ENCODE measurements around the gene DAB2.
A peak's percentile ranks its signal among the peaks of the same experiment; 100 is the strongest.

The DAB2 gene

DNA sequence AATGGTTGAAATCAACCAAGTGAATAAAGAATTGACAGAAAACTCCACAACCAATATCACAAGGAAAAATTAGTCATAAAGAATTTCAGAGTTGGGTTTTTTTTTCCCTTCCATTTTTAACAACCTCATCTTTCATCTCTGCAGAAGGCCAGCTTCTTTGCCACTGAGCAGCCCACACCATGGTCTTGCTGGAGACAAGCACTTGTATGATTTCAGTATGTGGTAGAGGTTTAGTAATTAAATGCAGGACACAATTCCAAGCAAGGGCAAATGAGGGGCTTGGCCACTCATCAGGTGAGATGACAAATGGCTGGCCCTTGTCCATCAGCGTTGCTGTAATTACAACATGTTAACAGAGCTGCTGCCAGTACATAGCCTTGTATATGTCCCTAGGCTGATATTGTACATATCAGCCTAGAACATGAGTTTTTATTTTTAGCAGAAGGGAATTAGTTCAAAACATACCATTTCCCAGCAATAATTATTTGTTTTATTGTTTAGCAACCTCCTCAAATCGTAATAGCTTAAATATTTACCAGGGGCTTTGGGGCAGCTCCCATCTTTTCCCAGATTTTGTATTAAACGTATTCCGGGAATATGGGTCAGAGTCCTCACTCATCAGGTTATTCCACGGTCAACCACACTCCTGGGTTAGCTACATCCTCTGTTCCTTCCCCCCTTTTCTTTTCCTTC, 55.5 kb downstream of the DAB2 start:
- H3K27me3 ChIP-seq (ENCODE audit: insufficient read depth, low read length), result no peaks in the 10 kb centered on the region
- no peaks in the 10 kb centered on the region for H4K20me1 ChIP-seq (ENCODE audit: insufficient read depth, low read length)
- peaks cover 67% of the 10 kb centered on the region for H3K4me1 ChIP-seq (ENCODE audit: insufficient read depth, low read length, severe bottlenecking)
- peak overlapping the region; percentile 67 for H3K9ac ChIP-seq (ENCODE audit: low read length)
- no peak overlapping the region for H2AFZ ChIP-seq (ENCODE audit: low read length)
- no peaks in the 10 kb centered on the region for H3K36me3 ChIP-seq (ENCODE audit: insufficient read depth, low read length)
- H3K79me2 ChIP-seq (ENCODE audit: insufficient read depth, low read length), result no peaks in the 10 kb centered on the region
- H3K9me3 ChIP-seq (ENCODE audit: low read length), result no peaks in the 10 kb centered on the region
- H3K27ac ChIP-seq (ENCODE audit: low read depth, low read length, poor library complexity, severe bottlenecking), result peak overlapping the region; percentile 93
- no peak for TF ChIP-seq EZH2 (IDR thresholded peaks at IDR 0.05; ENCODE audit: borderline replicate concordance, low read length)
- TF ChIP-seq, protein P1, sequence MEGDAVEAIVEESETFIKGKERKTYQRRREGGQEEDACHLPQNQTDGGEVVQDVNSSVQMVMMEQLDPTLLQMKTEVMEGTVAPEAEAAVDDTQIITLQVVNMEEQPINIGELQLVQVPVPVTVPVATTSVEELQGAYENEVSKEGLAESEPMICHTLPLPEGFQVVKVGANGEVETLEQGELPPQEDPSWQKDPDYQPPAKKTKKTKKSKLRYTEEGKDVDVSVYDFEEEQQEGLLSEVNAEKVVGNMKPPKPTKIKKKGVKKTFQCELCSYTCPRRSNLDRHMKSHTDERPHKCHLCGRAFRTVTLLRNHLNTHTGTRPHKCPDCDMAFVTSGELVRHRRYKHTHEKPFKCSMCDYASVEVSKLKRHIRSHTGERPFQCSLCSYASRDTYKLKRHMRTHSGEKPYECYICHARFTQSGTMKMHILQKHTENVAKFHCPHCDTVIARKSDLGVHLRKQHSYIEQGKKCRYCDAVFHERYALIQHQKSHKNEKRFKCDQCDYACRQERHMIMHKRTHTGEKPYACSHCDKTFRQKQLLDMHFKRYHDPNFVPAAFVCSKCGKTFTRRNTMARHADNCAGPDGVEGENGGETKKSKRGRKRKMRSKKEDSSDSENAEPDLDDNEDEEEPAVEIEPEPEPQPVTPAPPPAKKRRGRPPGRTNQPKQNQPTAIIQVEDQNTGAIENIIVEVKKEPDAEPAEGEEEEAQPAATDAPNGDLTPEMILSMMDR (IDR thresholded peaks at IDR 0.05; ENCODE audit: low read length), result no peak
- peak overlapping the region; percentile 16 for H3K4me3 ChIP-seq (ENCODE audit: low read depth, low read length, poor library complexity, severe bottlenecking)
- peak overlapping the region; percentile 57 for H3K4me2 ChIP-seq (ENCODE audit: low read length)
- no peaks in the 10 kb centered on the region for H3K9me2 ChIP-seq (ENCODE audit: low read depth, low read length)
- no peaks in the 10 kb centered on the region for H3F3A ChIP-seq (ENCODE audit: insufficient read depth, low read length)

DNA sequence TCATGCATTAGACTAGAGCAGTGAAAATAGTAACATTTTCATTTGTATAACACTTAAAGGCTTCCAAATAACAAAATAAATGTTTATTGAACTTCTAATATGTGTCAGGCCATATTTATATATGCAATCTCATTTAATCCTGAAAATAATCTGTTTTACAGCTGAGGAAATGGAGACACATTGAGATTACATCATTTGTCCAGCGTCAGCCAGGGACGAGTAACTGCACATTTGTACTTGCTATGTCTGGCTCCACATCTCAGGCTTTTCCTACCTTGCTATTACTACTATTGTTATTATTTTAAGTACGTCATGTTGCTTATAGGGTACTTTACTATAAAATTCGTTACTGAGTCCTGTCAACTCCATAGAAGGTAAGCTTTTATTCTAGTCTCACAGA, 56.7 kb downstream of the DAB2 start:
- no peaks in the 10 kb centered on the region for H3K9me2 ChIP-seq (ENCODE audit: low read depth, low read length)
- no peak overlapping the region for H2AFZ ChIP-seq (ENCODE audit: low read length)
- H4K20me1 ChIP-seq (ENCODE audit: insufficient read depth, low read length), result no peaks in the 10 kb centered on the region
- H3K79me2 ChIP-seq (ENCODE audit: insufficient read depth, low read length), result no peaks in the 10 kb centered on the region
- peak overlapping the region; percentile 93 for H3K27ac ChIP-seq (ENCODE audit: low read depth, low read length, poor library complexity, severe bottlenecking)
- no peaks in the 10 kb centered on the region for H3K27me3 ChIP-seq (ENCODE audit: insufficient read depth, low read length)
- peaks cover 74% of the 10 kb centered on the region for H3K4me1 ChIP-seq (ENCODE audit: insufficient read depth, low read length, severe bottlenecking)
- peak overlapping the region; percentile 49 for H3K9ac ChIP-seq (ENCODE audit: low read length)
- H3K4me3 ChIP-seq (ENCODE audit: low read depth, low read length, poor library complexity, severe bottlenecking), result no peak overlapping the region
- TF ChIP-seq EZH2 (IDR thresholded peaks at IDR 0.05; ENCODE audit: borderline replicate concordance, low read length), result no peak
- TF ChIP-seq, protein P1 (IDR thresholded peaks at IDR 0.05; ENCODE audit: low read length), result no peak
- H3K9me3 ChIP-seq (ENCODE audit: low read length), result no peaks in the 10 kb centered on the region
- H3K36me3 ChIP-seq (ENCODE audit: insufficient read depth, low read length), result no peaks in the 10 kb centered on the region
- H3F3A ChIP-seq (ENCODE audit: insufficient read depth, low read length), result no peaks in the 10 kb centered on the region
- peak overlapping the region; percentile 43 for H3K4me2 ChIP-seq (ENCODE audit: low read length)

GRCh38 chr5:39367711-39368110, 57.1 kb downstream of the DAB2 start:
- H3K4me2 ChIP-seq (ENCODE audit: low read length), result peak overlapping the region; percentile 43
- no peak for TF ChIP-seq EZH2 (IDR thresholded peaks at IDR 0.05; ENCODE audit: borderline replicate concordance, low read length)
- TF ChIP-seq, protein P1 (IDR thresholded peaks at IDR 0.05; ENCODE audit: low read length), result no peak
- H3K9ac ChIP-seq (ENCODE audit: low read length), result no peak overlapping the region
- no peak overlapping the region for H2AFZ ChIP-seq (ENCODE audit: low read length)
- no peaks in the 10 kb centered on the region for H3K79me2 ChIP-seq (ENCODE audit: insufficient read depth, low read length)
- peak overlapping the region; percentile 93 for H3K27ac ChIP-seq (ENCODE audit: low read depth, low read length, poor library complexity, severe bottlenecking)
- no peak overlapping the region for H3K4me3 ChIP-seq (ENCODE audit: low read depth, low read length, poor library complexity, severe bottlenecking)
- H3F3A ChIP-seq (ENCODE audit: insufficient read depth, low read length), result no peaks in the 10 kb centered on the region
- no peaks in the 10 kb centered on the region for H3K36me3 ChIP-seq (ENCODE audit: insufficient read depth, low read length)
- H4K20me1 ChIP-seq (ENCODE audit: insufficient read depth, low read length), result no peaks in the 10 kb centered on the region
- peaks cover 74% of the 10 kb centered on the region for H3K4me1 ChIP-seq (ENCODE audit: insufficient read depth, low read length, severe bottlenecking)
- H3K9me2 ChIP-seq (ENCODE audit: low read depth, low read length), result no peaks in the 10 kb centered on the region
- H3K27me3 ChIP-seq (ENCODE audit: insufficient read depth, low read length), result no peaks in the 10 kb centered on the region
- H3K9me3 ChIP-seq (ENCODE audit: low read length), result no peaks in the 10 kb centered on the region
